HepG2 (cell line): ENCODE data around the gene SNX22.
A peak's percentile ranks its signal among the peaks of the same experiment; 100 is the strongest.

Experiments
- CEBPB ChIP-seq: IDR thresholded peaks from 2 replicates; pipeline ENCODE4 v1.6.1; 2011; ENCODE audit warnings: low read depth, low read length, improper control_type of control experiment, borderline replicate concordance
- GABPB1 ChIP-seq: IDR thresholded peaks from 2 replicates; pipeline ENCODE4 v1.6.1; 2016; ENCODE audit warnings: mild to moderate bottlenecking, missing genetic modification reagents, moderate library complexity, missing compliant biosample characterization
- HMG20B ChIP-seq: conservative IDR thresholded peaks from 2 replicates; pipeline ENCODE4 v1.6.1; 2016; ENCODE audit warnings: missing genetic modification reagents, missing compliant biosample characterization
- JUN ChIP-seq: sonication (generic); formaldehyde crosslinking; IDR thresholded peaks from 2 replicates; pipeline ENCODE4 v1.4.0; 2020; ENCODE audit warnings: mild to moderate bottlenecking, missing genetic modification reagents
- JUND ChIP-seq: sonication (generic); formaldehyde crosslinking; IDR thresholded peaks from 2 replicates; pipeline ENCODE4 v1.8.0; 2022; ENCODE audit warnings: mild to moderate bottlenecking, missing genetic modification reagents
- NCOA5 ChIP-seq: sonication (generic); formaldehyde crosslinking; IDR thresholded peaks from 2 replicates; pipeline ENCODE4 v1.4.0; 2020; ENCODE audit warnings: missing genetic modification reagents
- SETDB1 ChIP-seq: sonication (generic); formaldehyde crosslinking; IDR thresholded peaks from 2 replicates; pipeline ENCODE4 v1.5.1; 2020; ENCODE audit warnings: missing genetic modification reagents, mild to moderate bottlenecking, borderline replicate concordance
- ZNF746 ChIP-seq: sonication (generic); formaldehyde crosslinking; IDR thresholded peaks from 2 replicates; pipeline ENCODE4 v1.8.0; 2022; ENCODE audit warnings: mild to moderate bottlenecking, missing genetic modification reagents
- TF ChIP-seq, protein P1 (sequence below): sonication (generic); formaldehyde crosslinking; IDR thresholded peaks from 2 replicates; pipeline ENCODE4 v1.5.0; 2020; ENCODE audit warnings: mild to moderate bottlenecking, missing genetic modification reagents, moderate library complexity
- TF ChIP-seq, protein P2 (sequence below): IDR thresholded peaks from 2 replicates; pipeline ENCODE4 v1.6.1; 2012; ENCODE audit warnings: low read length, improper control_type of control experiment
- TF ChIP-seq, protein P3 (sequence below), 2 experiments: IDR thresholded peaks; 2 replicates each; pipeline ENCODE4 v1.6.1; 2011 to 2012; ENCODE audit warnings: low read length in 2 of 2, borderline replicate concordance in 1 of 2, low read depth in 1 of 2, mild to moderate bottlenecking in 1 of 2, moderate library complexity in 1 of 2
- TF ChIP-seq, protein P4 (sequence below): sonication (generic); formaldehyde crosslinking; IDR thresholded peaks from 2 replicates; pipeline ENCODE4 v1.5.0; 2020; ENCODE audit warnings: missing genetic modification reagents

DNA sequence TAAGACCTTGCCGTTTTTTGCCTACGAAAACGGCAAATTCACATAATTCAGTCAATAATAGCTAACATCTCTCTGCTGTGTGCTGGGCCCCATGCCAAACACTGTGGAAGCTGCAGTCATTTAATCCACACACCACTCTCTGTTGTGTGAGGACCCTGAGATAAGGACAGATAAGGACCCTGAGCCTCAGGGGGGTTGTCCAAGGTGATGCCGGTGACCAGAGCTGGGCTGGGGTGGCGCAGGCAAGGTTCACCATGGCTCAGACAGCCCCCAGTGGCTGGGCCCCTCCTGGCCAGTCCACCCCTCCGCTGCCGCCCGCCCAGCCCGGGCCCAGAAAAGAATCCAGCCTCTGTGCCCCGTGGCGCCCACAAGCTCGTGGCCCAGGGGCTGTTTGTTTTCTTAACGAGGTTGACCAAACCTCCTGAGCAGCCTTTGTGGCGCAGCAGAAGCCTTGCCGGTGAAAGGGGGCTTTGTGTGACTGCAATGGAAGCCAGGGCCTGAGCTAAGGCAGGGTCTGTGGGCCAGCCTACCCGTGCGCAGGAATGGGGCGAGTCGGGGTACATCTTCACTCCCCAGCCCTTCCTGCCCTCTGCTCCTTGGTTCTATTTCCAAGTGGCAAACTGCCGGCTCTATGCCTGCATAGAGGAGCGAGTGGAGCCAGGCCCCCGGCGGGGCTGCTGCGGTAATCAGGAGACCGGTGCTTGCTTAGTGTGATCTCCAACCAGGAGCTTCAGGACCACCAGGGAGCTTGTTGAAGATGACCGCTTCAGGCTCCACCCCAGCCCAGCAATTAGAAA, 4.4 kb upstream of the SNX22 start:
- TF ChIP-seq CEBPB (no peak), SETDB1 (CRISPR knock-in tag) (no peak), GABPB1 (CRISPR knock-in tag) (peak; percentile 49; the same call in 1 of the 2 replicates), HMG20B (CRISPR knock-in tag) (no peak), NCOA5 (no peak), ZNF746 (CRISPR knock-in tag) (0 out of 2 replicates have a peak, but pooled peaks have one; percentile 31), JUND (no peak), JUN (0 out of 2 replicates have a peak, but pooled peaks have one; percentile 44)
- TF ChIP-seq, protein P1, sequence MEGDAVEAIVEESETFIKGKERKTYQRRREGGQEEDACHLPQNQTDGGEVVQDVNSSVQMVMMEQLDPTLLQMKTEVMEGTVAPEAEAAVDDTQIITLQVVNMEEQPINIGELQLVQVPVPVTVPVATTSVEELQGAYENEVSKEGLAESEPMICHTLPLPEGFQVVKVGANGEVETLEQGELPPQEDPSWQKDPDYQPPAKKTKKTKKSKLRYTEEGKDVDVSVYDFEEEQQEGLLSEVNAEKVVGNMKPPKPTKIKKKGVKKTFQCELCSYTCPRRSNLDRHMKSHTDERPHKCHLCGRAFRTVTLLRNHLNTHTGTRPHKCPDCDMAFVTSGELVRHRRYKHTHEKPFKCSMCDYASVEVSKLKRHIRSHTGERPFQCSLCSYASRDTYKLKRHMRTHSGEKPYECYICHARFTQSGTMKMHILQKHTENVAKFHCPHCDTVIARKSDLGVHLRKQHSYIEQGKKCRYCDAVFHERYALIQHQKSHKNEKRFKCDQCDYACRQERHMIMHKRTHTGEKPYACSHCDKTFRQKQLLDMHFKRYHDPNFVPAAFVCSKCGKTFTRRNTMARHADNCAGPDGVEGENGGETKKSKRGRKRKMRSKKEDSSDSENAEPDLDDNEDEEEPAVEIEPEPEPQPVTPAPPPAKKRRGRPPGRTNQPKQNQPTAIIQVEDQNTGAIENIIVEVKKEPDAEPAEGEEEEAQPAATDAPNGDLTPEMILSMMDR (CRISPR knock-in tag): peak; percentile 39
- TF ChIP-seq, protein P2, sequence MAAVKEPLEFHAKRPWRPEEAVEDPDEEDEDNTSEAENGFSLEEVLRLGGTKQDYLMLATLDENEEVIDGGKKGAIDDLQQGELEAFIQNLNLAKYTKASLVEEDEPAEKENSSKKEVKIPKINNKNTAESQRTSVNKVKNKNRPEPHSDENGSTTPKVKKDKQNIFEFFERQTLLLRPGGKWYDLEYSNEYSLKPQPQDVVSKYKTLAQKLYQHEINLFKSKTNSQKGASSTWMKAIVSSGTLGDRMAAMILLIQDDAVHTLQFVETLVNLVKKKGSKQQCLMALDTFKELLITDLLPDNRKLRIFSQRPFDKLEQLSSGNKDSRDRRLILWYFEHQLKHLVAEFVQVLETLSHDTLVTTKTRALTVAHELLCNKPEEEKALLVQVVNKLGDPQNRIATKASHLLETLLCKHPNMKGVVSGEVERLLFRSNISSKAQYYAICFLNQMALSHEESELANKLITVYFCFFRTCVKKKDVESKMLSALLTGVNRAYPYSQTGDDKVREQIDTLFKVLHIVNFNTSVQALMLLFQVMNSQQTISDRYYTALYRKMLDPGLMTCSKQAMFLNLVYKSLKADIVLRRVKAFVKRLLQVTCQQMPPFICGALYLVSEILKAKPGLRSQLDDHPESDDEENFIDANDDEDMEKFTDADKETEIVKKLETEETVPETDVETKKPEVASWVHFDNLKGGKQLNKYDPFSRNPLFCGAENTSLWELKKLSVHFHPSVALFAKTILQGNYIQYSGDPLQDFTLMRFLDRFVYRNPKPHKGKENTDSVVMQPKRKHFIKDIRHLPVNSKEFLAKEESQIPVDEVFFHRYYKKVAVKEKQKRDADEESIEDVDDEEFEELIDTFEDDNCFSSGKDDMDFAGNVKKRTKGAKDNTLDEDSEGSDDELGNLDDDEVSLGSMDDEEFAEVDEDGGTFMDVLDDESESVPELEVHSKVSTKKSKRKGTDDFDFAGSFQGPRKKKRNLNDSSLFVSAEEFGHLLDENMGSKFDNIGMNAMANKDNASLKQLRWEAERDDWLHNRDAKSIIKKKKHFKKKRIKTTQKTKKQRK: no peak
- TF ChIP-seq, protein P3, sequence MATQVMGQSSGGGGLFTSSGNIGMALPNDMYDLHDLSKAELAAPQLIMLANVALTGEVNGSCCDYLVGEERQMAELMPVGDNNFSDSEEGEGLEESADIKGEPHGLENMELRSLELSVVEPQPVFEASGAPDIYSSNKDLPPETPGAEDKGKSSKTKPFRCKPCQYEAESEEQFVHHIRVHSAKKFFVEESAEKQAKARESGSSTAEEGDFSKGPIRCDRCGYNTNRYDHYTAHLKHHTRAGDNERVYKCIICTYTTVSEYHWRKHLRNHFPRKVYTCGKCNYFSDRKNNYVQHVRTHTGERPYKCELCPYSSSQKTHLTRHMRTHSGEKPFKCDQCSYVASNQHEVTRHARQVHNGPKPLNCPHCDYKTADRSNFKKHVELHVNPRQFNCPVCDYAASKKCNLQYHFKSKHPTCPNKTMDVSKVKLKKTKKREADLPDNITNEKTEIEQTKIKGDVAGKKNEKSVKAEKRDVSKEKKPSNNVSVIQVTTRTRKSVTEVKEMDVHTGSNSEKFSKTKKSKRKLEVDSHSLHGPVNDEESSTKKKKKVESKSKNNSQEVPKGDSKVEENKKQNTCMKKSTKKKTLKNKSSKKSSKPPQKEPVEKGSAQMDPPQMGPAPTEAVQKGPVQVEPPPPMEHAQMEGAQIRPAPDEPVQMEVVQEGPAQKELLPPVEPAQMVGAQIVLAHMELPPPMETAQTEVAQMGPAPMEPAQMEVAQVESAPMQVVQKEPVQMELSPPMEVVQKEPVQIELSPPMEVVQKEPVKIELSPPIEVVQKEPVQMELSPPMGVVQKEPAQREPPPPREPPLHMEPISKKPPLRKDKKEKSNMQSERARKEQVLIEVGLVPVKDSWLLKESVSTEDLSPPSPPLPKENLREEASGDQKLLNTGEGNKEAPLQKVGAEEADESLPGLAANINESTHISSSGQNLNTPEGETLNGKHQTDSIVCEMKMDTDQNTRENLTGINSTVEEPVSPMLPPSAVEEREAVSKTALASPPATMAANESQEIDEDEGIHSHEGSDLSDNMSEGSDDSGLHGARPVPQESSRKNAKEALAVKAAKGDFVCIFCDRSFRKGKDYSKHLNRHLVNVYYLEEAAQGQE (IDR thresholded peaks at IDR 0.05; ENCODE audit: borderline replicate concordance in 1 of 2, low read depth in 1 of 2, low read length in 2 of 2): no peak
- TF ChIP-seq, protein P4, sequence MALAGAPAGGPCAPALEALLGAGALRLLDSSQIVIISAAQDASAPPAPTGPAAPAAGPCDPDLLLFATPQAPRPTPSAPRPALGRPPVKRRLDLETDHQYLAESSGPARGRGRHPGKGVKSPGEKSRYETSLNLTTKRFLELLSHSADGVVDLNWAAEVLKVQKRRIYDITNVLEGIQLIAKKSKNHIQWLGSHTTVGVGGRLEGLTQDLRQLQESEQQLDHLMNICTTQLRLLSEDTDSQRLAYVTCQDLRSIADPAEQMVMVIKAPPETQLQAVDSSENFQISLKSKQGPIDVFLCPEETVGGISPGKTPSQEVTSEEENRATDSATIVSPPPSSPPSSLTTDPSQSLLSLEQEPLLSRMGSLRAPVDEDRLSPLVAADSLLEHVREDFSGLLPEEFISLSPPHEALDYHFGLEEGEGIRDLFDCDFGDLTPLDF (CRISPR knock-in tag): no peak
